Neutrophil (primary cell): ENCODE data around the gene FBN3.

Source experiments
- H3K27ac ChIP-seq: fragments of 200-600 bp; sonication (generic); 2 replicates; pipeline ENCODE4 v1.5.1; 2016; ENCODE audit warnings: mild to moderate bottlenecking, moderate library complexity
- H3K27me3 ChIP-seq: fragments of 200-600 bp; sonication (generic); 2 replicates; pipeline ENCODE4 v1.6.0; 2016; ENCODE audit warnings: mild to moderate bottlenecking
- H3K36me3 ChIP-seq: fragments of 200-600 bp; sonication (generic); 2 replicates; pipeline ENCODE4 v1.5.1; 2017
- H3K4me1 ChIP-seq, 2 experiments: fragments of 200-600 bp in 1 of 2; sonication (generic) in 1 of 2; 1 replicate in 1 of 2; 2 replicates in 1 of 2; pipeline versions ENCODE4 v1.5.1 to v1.6.1; 2013 to 2016; ENCODE audit warnings: low read depth in 1 of 2, low read length in 1 of 2, mild to moderate bottlenecking in 1 of 2, moderate library complexity in 1 of 2; ENCODE audit not compliant: control insufficient read depth in 1 of 2, insufficient read depth in 1 of 2
- H3K4me3 ChIP-seq, 2 experiments: fragments of 200-600 bp in 1 of 2; sonication (generic) in 1 of 2; 1 replicate in 1 of 2; 2 replicates in 1 of 2; pipeline ENCODE4 v1.5.1; 2013 to 2016; ENCODE audit warnings: low read depth in 1 of 2, low read length in 1 of 2, mild to moderate bottlenecking in 1 of 2, moderate library complexity in 1 of 2
- H3K9me3 ChIP-seq: fragments of 200-600 bp; sonication (generic); 2 replicates; pipeline ENCODE4 v1.5.1; 2016
- CTCF ChIP-seq: fragments of 200-600 bp; sonication (generic); IDR thresholded peaks from 2 replicates; pipeline ENCODE4 v1.5.1; 2016; ENCODE audit warnings: antibody characterized with exemption

Gene FBN3

GRCh38 chr19:8084152-8084551, 65.2 kb downstream of the FBN3 start:
- Histone ChIP-seq H3K4me3 (no peak overlapping the region), H3K4me1 (no peaks in the 10 kb centered on the region), H3K9me3 (no peaks in the 10 kb centered on the region), H3K27ac (no peak overlapping the region), H3K27me3 (no peaks in the 10 kb centered on the region), H3K36me3 (no peaks in the 10 kb centered on the region)
- TF ChIP-seq CTCF, result no peak

GRCh38 chr19:8083141-8083540, 66.3 kb downstream of the FBN3 start:
- TF ChIP-seq CTCF, result no peak
- Histone ChIP-seq H3K27ac (no peak overlapping the region), H3K4me3 (no peak overlapping the region), H3K9me3 (no peaks in the 10 kb centered on the region), H3K4me1 (no peaks in the 10 kb centered on the region), H3K36me3 (no peaks in the 10 kb centered on the region), H3K27me3 (no peaks in the 10 kb centered on the region)

- H3K36me3 ChIP-seq, result no peaks in the 10 kb centered on the region
- H3K4me3 ChIP-seq, result no peak overlapping the region
- no peaks in the 10 kb centered on the region for H3K4me1 ChIP-seq
- H3K27ac ChIP-seq, result no peak overlapping the region
- no peaks in the 10 kb centered on the region for H3K27me3 ChIP-seq
- no peaks in the 10 kb centered on the region for H3K9me3 ChIP-seq
- TF ChIP-seq CTCF, result no peak
Measured at GRCh38 chr19:8081569-8082550, 67.5 kb downstream of the FBN3 start.

- TF ChIP-seq CTCF, result no peak
- no peak overlapping the region for H3K4me3 ChIP-seq
- H3K36me3 ChIP-seq, result no peaks in the 10 kb centered on the region
- H3K27ac ChIP-seq, result no peak overlapping the region
- no peaks in the 10 kb centered on the region for H3K9me3 ChIP-seq
- no peaks in the 10 kb centered on the region for H3K27me3 ChIP-seq
- H3K4me1 ChIP-seq, result no peaks in the 10 kb centered on the region
Measured at GRCh38 chr19:8080832-8081231, 68.6 kb downstream of the FBN3 start.

- TF ChIP-seq CTCF, result no peak
- no peaks in the 10 kb centered on the region for H3K4me1 ChIP-seq
- H3K27me3 ChIP-seq, result no peaks in the 10 kb centered on the region
- H3K27ac ChIP-seq, result no peak overlapping the region
- H3K36me3 ChIP-seq, result no peaks in the 10 kb centered on the region
- H3K4me3 ChIP-seq, result no peak overlapping the region
- H3K9me3 ChIP-seq, result no peaks in the 10 kb centered on the region
Measured at GRCh38 chr19:8079988-8080387, 69.4 kb downstream of the FBN3 start.
